GM12891 (cell line): ENCODE measurements around the gene URM1.

Experiments used
- POLR2A ChIP-seq: IDR thresholded peaks from 2 replicates; pipeline ENCODE4 v1.6.1; 2011; ENCODE audit warnings: low read depth, low read length, control low read depth
- POLR2AphosphoS5 ChIP-seq: IDR thresholded peaks from 2 replicates; pipeline ENCODE4 v1.6.1; 2011; ENCODE audit warnings: low read depth, low read length, control low read depth
- SPI1 ChIP-seq: IDR thresholded peaks from 2 replicates; pipeline ENCODE4 v1.6.1; 2011; ENCODE audit warnings: low read depth, low read length, control low read depth
- TAF1 ChIP-seq: IDR thresholded peaks from 2 replicates; pipeline ENCODE4 v1.6.1; 2011; ENCODE audit warnings: low read depth, low read length, control low read depth

GRCh38 chr9:128414461-128414860, 43.3 kb downstream of the URM1 start:
- TF ChIP-seq POLR2AphosphoS5 (no peak), POLR2A (no peak), SPI1 (no peak), TAF1 (no peak)
